ENCODE data around the gene COPZ2. TPM values are rescaled to one million over a fixed set of nuclear protein-coding genes. Genes with fewer than 3 reads are reported as not detected.

The COPZ2 gene
- total RNA-seq, 1 donor from 2014 or later = 0.30 TPM

DNA sequence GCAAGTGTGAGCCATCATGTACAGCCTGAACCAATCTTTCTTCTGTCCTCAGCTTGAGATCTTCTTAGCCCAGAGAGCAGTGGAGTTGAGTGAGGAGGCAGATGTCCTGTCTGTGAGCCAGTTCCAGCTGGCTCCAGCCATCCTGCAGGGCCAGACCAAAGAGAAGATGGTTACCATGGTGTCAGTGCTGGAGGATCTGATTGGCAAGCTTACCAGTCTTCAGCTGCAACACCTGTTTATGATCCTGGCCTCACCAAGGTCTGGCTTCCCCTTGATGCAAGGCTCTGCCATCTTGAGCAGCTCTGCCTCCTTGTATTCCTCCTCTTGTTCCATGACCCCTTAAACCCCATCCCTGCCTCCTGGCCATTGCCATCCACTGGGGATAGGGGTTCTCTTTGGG is 57.1 kb downstream of the COPZ2 start:
- no peak overlapping the region for H3K4me3 Mint-ChIP-seq
- Histone ChIP-seq H3F3A (ENCODE audit: low read depth) (peaks cover 7% of the 10 kb centered on the region), H3K27ac (no peak overlapping the region), H3K4me3 (no peak overlapping the region), H3K9ac (no peak overlapping the region), H3K4me2 (no peak overlapping the region), H2AFZ (replicated peaks) (no peak overlapping the region), H4K20me1 (ENCODE audit: low read depth) (no peaks in the 10 kb centered on the region), H3K79me2 (ENCODE audit: low read depth) (no peaks in the 10 kb centered on the region), H3K4me1 (peaks cover 7% of the 10 kb centered on the region), H3K9me3 (ENCODE audit: low read depth) (no peaks in the 10 kb centered on the region), H3K27me3 (no peaks in the 10 kb centered on the region), H3K36me3 (no peaks in the 10 kb centered on the region)
- peaks cover 6% of the 10 kb centered on the region for H3K27me3 Mint-ChIP-seq (ENCODE audit: insufficient read depth, low read depth)
- DNase-seq (ENCODE audit: low spot score) = no peak
- peaks cover 37% of the 10 kb centered on the region for H3K4me1 Mint-ChIP-seq
- no peak overlapping the region for H3K27ac Mint-ChIP-seq
- peaks cover 39% of the 10 kb centered on the region for H3K36me3 Mint-ChIP-seq
- no peaks in the 10 kb centered on the region for H3K9me3 Mint-ChIP-seq
- TF ChIP-seq EZH2phosphoT487 (IDR thresholded peaks at IDR 0.05) = no peak
- TF ChIP-seq, protein P1, sequence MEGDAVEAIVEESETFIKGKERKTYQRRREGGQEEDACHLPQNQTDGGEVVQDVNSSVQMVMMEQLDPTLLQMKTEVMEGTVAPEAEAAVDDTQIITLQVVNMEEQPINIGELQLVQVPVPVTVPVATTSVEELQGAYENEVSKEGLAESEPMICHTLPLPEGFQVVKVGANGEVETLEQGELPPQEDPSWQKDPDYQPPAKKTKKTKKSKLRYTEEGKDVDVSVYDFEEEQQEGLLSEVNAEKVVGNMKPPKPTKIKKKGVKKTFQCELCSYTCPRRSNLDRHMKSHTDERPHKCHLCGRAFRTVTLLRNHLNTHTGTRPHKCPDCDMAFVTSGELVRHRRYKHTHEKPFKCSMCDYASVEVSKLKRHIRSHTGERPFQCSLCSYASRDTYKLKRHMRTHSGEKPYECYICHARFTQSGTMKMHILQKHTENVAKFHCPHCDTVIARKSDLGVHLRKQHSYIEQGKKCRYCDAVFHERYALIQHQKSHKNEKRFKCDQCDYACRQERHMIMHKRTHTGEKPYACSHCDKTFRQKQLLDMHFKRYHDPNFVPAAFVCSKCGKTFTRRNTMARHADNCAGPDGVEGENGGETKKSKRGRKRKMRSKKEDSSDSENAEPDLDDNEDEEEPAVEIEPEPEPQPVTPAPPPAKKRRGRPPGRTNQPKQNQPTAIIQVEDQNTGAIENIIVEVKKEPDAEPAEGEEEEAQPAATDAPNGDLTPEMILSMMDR (IDR thresholded peaks at IDR 0.05) = no peak
- TF ChIP-seq EZH2 (IDR thresholded peaks at IDR 0.05) = no peak

DNA sequence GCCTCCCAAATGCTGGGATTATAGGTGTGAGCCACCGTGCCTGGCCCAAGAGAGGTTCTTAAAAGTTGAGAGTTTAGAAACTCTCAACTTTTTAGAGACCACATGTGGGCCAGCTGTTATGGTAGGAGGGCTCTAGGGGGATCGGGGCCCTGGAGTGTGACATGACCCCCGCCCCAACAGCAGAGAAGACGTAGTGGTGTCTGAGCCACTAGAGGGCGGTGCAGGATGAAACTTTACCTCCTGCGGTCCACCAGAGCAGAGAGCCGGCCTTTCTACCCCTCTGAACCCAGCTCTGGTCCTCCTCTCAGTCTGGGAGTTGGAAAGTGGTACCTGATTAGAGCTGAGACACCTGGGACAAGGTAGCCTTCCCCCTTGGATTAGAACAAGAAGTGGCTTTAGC is 59.3 kb downstream of the COPZ2 start:
- H3K9me3 ChIP-seq (ENCODE audit: low read depth) = no peaks in the 10 kb centered on the region
- H3K27ac ChIP-seq = no peak overlapping the region
- H3K9ac ChIP-seq = no peak overlapping the region
- H3K4me3 ChIP-seq = no peak overlapping the region
- no peak overlapping the region for H3K27ac Mint-ChIP-seq
- no peaks in the 10 kb centered on the region for H3F3A ChIP-seq (ENCODE audit: low read depth)
- no peaks in the 10 kb centered on the region for H4K20me1 ChIP-seq (ENCODE audit: low read depth)
- H3K9me3 Mint-ChIP-seq = no peaks in the 10 kb centered on the region
- peak; percentile 91 for DNase-seq (ENCODE audit: low spot score)
- peaks cover 26% of the 10 kb centered on the region for H3K4me1 Mint-ChIP-seq
- peaks cover 9% of the 10 kb centered on the region for H3K27me3 Mint-ChIP-seq (ENCODE audit: insufficient read depth, low read depth)
- H2AFZ ChIP-seq (replicated peaks) = no peak overlapping the region
- H3K36me3 ChIP-seq = no peaks in the 10 kb centered on the region
- no peak overlapping the region for H3K4me2 ChIP-seq
- no peaks in the 10 kb centered on the region for H3K79me2 ChIP-seq (ENCODE audit: low read depth)
- no peaks in the 10 kb centered on the region for H3K27me3 ChIP-seq
- H3K36me3 Mint-ChIP-seq = peaks cover 47% of the 10 kb centered on the region
- TF ChIP-seq, protein P1 (IDR thresholded peaks at IDR 0.05) = peak; percentile 89
- no peak for TF ChIP-seq EZH2phosphoT487 (IDR thresholded peaks at IDR 0.05)
- H3K4me1 ChIP-seq = peaks cover 5% of the 10 kb centered on the region
- H3K4me3 Mint-ChIP-seq = peak overlapping the region; percentile 30

MicroRNA genes within 50 kb of the gene (microRNA counts, 767-probe panel; counts per million panel counts)
- microRNA hsa-miR-152 = 460 counts per million, percentile 90 among the panel's probes with 10 or more counts

Small RNAs within 50 kb of the gene (microRNA-seq; reads per million reads assigned to microRNA genes)
- gene MIR152 = 7.6 reads per million, percentile 32 among the genes with 10 or more reads in this experiment

Small RNAs within 50 kb of the gene (small RNA-seq; reads per million reads assigned to genes)
- gene AC004477.2 (not detected), gene MIR152 (1.0 reads per million, percentile 79 among the genes with 10 or more reads in this experiment)

Other genes starting within 250 kb of the COPZ2 start
- gene OSBPL7, start 216.0 kb downstream of the COPZ2 start, total RNA-seq (ENCODE audit: low replicate concordance) = 5.1 and 10.8 TPM in 2 replicates
- 48.2 and 63.3 TPM in 2 replicates for gene MRPL10, start 206.3 kb downstream of the COPZ2 start, total RNA-seq (ENCODE audit: low replicate concordance)
- gene LRRC46, start 206.1 kb downstream of the COPZ2 start, total RNA-seq (ENCODE audit: low replicate concordance) = 0.06 and 0.12 TPM in 2 replicates
- gene SCRN2, start 196.5 kb downstream of the COPZ2 start, total RNA-seq (ENCODE audit: low replicate concordance) = 29.8 and 61.3 TPM in 2 replicates
- 0.04 and 0.65 TPM in 2 replicates for gene SP6, start 186.6 kb downstream of the COPZ2 start, total RNA-seq (ENCODE audit: low replicate concordance)
- gene SP2, start 141.6 kb downstream of the COPZ2 start, total RNA-seq (ENCODE audit: low replicate concordance) = 1.6 and 2.3 TPM in 2 replicates
- 8.0 and 9.1 TPM in 2 replicates for gene PNPO, start 96.2 kb downstream of the COPZ2 start, total RNA-seq (ENCODE audit: low replicate concordance)
- not detected in 2 replicates for gene PRR15L, start 79.9 kb downstream of the COPZ2 start, total RNA-seq (ENCODE audit: low replicate concordance)
- 104 and 168 TPM in 2 replicates for gene CDK5RAP3, start 66.7 kb downstream of the COPZ2 start, total RNA-seq (ENCODE audit: low replicate concordance)
- gene NFE2L1, start 10.6 kb upstream of the COPZ2 start, total RNA-seq (ENCODE audit: low replicate concordance) = 73.4 and 104 TPM in 2 replicates
- gene CBX1, start 63.7 kb upstream of the COPZ2 start, total RNA-seq (ENCODE audit: low replicate concordance) = 206 and 208 TPM in 2 replicates
- gene SNX11, start 70.0 kb upstream of the COPZ2 start, total RNA-seq (ENCODE audit: low replicate concordance) = 23.4 and 26.2 TPM in 2 replicates